ENCODE results near the gene TIMMDC1. TPM values are rescaled to one million over a fixed set of nuclear protein-coding genes. Genes with fewer than 3 reads are reported as not detected.

Gene TIMMDC1
- total RNA-seq, 2 experiments from 2014 or later: 14.4 to 18.3 TPM

GRCh38 chr3:119570229-119570628 lies 71.9 kb downstream of the TIMMDC1 start:
- Histone ChIP-seq H3K27me3 (ENCODE audit: control insufficient read depth in 1 of 2, insufficient read depth in 2 of 2, low read length in 2 of 2) (no peaks in the 10 kb centered on the region), H3K36me3 (ENCODE audit: insufficient read depth, low read length) (no peaks in the 10 kb centered on the region), H3K4me3 (ENCODE audit: low read length) (no peak overlapping the region), H3K27ac (ENCODE audit: low read depth in 1 of 2, low read length in 2 of 2) (no peak overlapping the region), H3K9me3 (ENCODE audit: control insufficient read depth in 1 of 2, insufficient read depth in 1 of 2, low read length in 2 of 2) (no peaks in the 10 kb centered on the region), H3K4me1 (ENCODE audit: insufficient read depth, low read length) (no peaks in the 10 kb centered on the region)
- ATAC-seq (ENCODE audit: poor library complexity) (no peak), DNase-seq (peak in 3 of 14 experiments; percentile 23 to 59 (median 50))
- TF ChIP-seq CTCF (IDR thresholded peaks at IDR 0.05): no peak
- intact Hi-C loops (cut with DNase I, micrococcal nuclease): no loop called here
- Mint-ChIP-seq H3K27ac (no peak overlapping the region), H3K9me3 (no peaks in the 10 kb centered on the region), H3K4me3 (no peak overlapping the region), H3K4me1 (ENCODE audit: low read depth) (no peaks in the 10 kb centered on the region), H3K36me3 (ENCODE audit: low read depth) (no peaks in the 10 kb centered on the region), H3K27me3 (peaks cover 24% of the 10 kb centered on the region)
- CTCF ChIA-PET: no interaction called here
- POLR2A ChIA-PET: no interaction called here

- Mint-ChIP-seq H3K36me3 (ENCODE audit: low read depth) (no peaks in the 10 kb centered on the region), H3K4me3 (no peak overlapping the region), H3K9me3 (no peaks in the 10 kb centered on the region), H3K4me1 (ENCODE audit: low read depth) (no peaks in the 10 kb centered on the region), H3K27me3 (peaks cover 24% of the 10 kb centered on the region), H3K27ac (no peak overlapping the region)
- H3K4me3 ChIP-seq (ENCODE audit: low read length): no peak overlapping the region
- intact Hi-C loops (cut with DNase I, micrococcal nuclease): no loop called here
- H3K9me3 ChIP-seq (ENCODE audit: control insufficient read depth in 1 of 2, insufficient read depth in 1 of 2, low read length in 2 of 2): no peaks in the 10 kb centered on the region
- CTCF ChIA-PET: no interaction called here
- no peaks in the 10 kb centered on the region for H3K4me1 ChIP-seq (ENCODE audit: insufficient read depth, low read length)
- H3K36me3 ChIP-seq (ENCODE audit: insufficient read depth, low read length): no peaks in the 10 kb centered on the region
- no peaks in the 10 kb centered on the region for H3K27me3 ChIP-seq (ENCODE audit: control insufficient read depth in 1 of 2, insufficient read depth in 2 of 2, low read length in 2 of 2)
- no peak for TF ChIP-seq CTCF (IDR thresholded peaks at IDR 0.05)
- DNase-seq (no peak), ATAC-seq (ENCODE audit: poor library complexity) (no peak)
- POLR2A ChIA-PET: no interaction called here
- H3K27ac ChIP-seq (ENCODE audit: low read depth in 1 of 2, low read length in 2 of 2): no peak overlapping the region
Measured at GRCh38 chr3:119571230-119571629, 72.9 kb downstream of the TIMMDC1 start.

GRCh38 chr3:119571688-119572087 lies 73.3 kb downstream of the TIMMDC1 start:
- Mint-ChIP-seq H3K36me3 (ENCODE audit: low read depth) (no peaks in the 10 kb centered on the region), H3K9me3 (no peaks in the 10 kb centered on the region), H3K27me3 (peaks cover 24% of the 10 kb centered on the region), H3K4me1 (ENCODE audit: low read depth) (no peaks in the 10 kb centered on the region), H3K27ac (no peak overlapping the region), H3K4me3 (no peak overlapping the region)
- intact Hi-C loops (cut with DNase I, micrococcal nuclease): no loop called here
- H3K4me3 ChIP-seq (ENCODE audit: low read length): no peak overlapping the region
- no peak for DNase-seq
- H3K27ac ChIP-seq (ENCODE audit: low read depth in 1 of 2, low read length in 2 of 2): no peak overlapping the region
- ChIA-PET CTCF (no interaction called here), POLR2A (no interaction called here)
- no peaks in the 10 kb centered on the region for H3K27me3 ChIP-seq (ENCODE audit: control insufficient read depth in 1 of 2, insufficient read depth in 2 of 2, low read length in 2 of 2)
- no peaks in the 10 kb centered on the region for H3K9me3 ChIP-seq (ENCODE audit: control insufficient read depth in 1 of 2, insufficient read depth in 1 of 2, low read length in 2 of 2)
- no peak for TF ChIP-seq CTCF (IDR thresholded peaks at IDR 0.05)
- H3K36me3 ChIP-seq (ENCODE audit: insufficient read depth, low read length): no peaks in the 10 kb centered on the region
- no peak for ATAC-seq (ENCODE audit: poor library complexity)
- no peaks in the 10 kb centered on the region for H3K4me1 ChIP-seq (ENCODE audit: insufficient read depth, low read length)

Other genes starting within 250 kb of the TIMMDC1 start
- 1 to 10 TPM; 2.4 to 2.9 TPM for gene ARHGAP31, start 204.2 kb upstream of the TIMMDC1 start, total RNA-seq
- gene TMEM39A, start 34.9 kb upstream of the TIMMDC1 start, total RNA-seq: 10 to 100 TPM; 54.1 to 58.0 TPM
- 10 to 100 TPM; 14.3 to 14.4 TPM for gene POGLUT1, start 29.6 kb upstream of the TIMMDC1 start, total RNA-seq
- gene CD80, start 61.1 kb downstream of the TIMMDC1 start, total RNA-seq: under 1 TPM; 0.17 to 0.41 TPM
- gene ADPRH, start 80.9 kb downstream of the TIMMDC1 start, total RNA-seq: under 1 TPM; 0.36 TPM
- gene PLA1A, start 99.3 kb downstream of the TIMMDC1 start, total RNA-seq: not detected
- 1 to 10 TPM; 2.6 to 3.5 TPM for gene POPDC2, start 162.0 kb downstream of the TIMMDC1 start, total RNA-seq
- gene COX17, start 178.9 kb downstream of the TIMMDC1 start, total RNA-seq: 10 to 100 TPM; 24.6 to 26.3 TPM
- not detected for gene CFAP91, start 204.5 kb downstream of the TIMMDC1 start, total RNA-seq

Measured in CD4-positive, alpha-beta T cell (primary cell).